Measurements from ENCODE around the gene KCNB1.

Gene KCNB1

DNA sequence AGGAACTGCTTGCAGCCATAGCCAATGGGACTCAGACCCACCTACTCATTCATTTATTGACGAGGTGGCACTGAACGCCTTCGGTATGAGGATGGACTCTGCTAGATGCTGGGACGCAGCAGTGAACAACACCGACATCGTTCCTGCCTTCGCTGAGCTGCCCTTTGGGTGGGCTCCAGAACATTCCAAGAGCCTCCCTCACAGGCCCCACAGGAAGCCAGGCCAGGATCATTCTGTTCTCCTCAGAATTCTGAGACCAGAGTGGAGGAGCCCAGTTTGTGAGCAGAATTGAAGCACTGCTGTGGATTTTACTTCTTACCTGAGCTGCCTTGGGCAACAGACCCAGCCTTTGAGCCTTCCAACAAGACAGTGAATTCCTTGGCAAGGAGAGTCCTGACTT, 82.1 kb downstream of the KCNB1 start:
- Histone ChIP-seq H3K9me3 (no peaks in the 10 kb centered on the region), H3K27me3 (ENCODE audit: low read depth) (no peaks in the 10 kb centered on the region), H3K36me3 (replicated peaks) (no peaks in the 10 kb centered on the region), H3K4me1 (no peaks in the 10 kb centered on the region), H3K4me3 (no peak overlapping the region)
- in situ Hi-C loops (cut with MboI; ENCODE audit: low sequenced_read_pairs), result no loop called here
- no peak for DNase-seq (ENCODE audit: low spot score in 2 of 2)

GRCh38 chr20:49399329-49399728, 83.1 kb downstream of the KCNB1 start:
- no peak for DNase-seq (ENCODE audit: low spot score in 2 of 2)
- Histone ChIP-seq H3K4me3 (no peak overlapping the region), H3K9me3 (no peaks in the 10 kb centered on the region), H3K36me3 (replicated peaks) (no peaks in the 10 kb centered on the region), H3K27me3 (ENCODE audit: low read depth) (no peaks in the 10 kb centered on the region), H3K4me1 (no peaks in the 10 kb centered on the region)
- in situ Hi-C loops (cut with MboI; ENCODE audit: low sequenced_read_pairs), result no loop called here

DNA sequence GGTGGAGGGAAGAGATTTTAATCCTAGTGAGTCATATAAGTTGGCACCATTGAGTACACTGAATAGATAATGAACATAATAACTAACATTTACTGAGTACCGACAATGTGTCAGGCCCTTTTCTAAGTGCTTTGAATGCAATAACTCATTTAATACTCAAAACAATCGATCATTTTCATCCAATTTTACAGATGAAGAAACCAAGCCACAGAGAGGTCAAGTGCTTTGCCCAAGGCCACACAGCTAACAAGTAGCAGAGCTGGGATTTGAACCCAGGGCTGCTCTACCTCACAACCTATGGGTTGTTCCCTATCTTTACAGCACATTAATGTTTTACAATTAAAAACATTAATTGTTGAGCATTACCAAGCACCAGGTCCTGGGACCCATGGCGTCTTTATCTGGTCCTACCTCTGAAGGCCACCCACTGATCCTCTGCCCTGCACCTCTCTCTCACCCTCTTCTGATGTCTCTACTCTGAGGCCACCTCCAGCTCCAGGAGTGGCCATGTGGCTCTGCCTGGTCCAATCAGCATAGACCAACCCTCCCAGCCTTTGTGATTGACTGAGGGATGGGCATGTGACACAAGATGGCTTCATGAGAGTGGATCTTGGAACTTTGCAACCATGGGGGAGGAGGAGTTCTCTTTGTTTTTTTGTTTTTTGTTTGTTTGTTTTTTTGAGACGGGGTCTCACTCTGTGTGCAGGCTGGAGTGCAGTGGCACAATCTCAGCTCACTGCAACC, 83.9 kb downstream of the KCNB1 start:
- DNase-seq (ENCODE audit: low spot score in 2 of 2), result no peak
- Histone ChIP-seq H3K4me3 (no peak overlapping the region), H3K27me3 (ENCODE audit: low read depth) (no peaks in the 10 kb centered on the region), H3K9me3 (no peaks in the 10 kb centered on the region), H3K4me1 (no peaks in the 10 kb centered on the region), H3K36me3 (replicated peaks) (no peaks in the 10 kb centered on the region)
- in situ Hi-C loops (cut with MboI; ENCODE audit: low sequenced_read_pairs), result no loop called here

GRCh38 chr20:49397525-49397924, 84.9 kb downstream of the KCNB1 start:
- in situ Hi-C loops (cut with MboI; ENCODE audit: low sequenced_read_pairs), result no loop called here
- Histone ChIP-seq H3K27me3 (ENCODE audit: low read depth) (no peaks in the 10 kb centered on the region), H3K4me3 (no peak overlapping the region), H3K9me3 (no peaks in the 10 kb centered on the region), H3K4me1 (no peaks in the 10 kb centered on the region), H3K36me3 (replicated peaks) (no peaks in the 10 kb centered on the region)
- DNase-seq (ENCODE audit: low spot score in 2 of 2), result no peak

DNA sequence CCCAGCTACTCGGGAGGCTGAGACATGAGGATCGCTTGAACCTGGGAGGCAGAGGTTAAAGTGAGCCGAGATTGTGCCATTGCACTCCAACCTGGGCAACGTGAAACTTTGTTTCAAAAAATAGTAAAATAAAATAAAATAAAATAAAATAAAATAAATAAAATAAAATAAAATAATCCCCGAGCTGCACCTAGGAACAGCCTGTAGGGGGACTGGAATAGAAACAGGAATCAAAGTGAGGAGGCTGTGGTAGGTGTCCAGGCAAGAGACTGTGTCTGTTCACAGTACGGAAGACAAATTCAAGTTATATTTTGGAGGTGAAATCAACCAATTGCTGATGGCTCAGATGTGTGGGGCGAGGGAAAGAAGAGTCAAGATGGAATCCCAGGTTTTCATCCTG, 86.2 kb downstream of the KCNB1 start:
- H3K4me3 ChIP-seq, result no peak overlapping the region
- no peak for DNase-seq (ENCODE audit: low spot score in 2 of 2)
- H3K4me1 ChIP-seq, result no peaks in the 10 kb centered on the region
- no peaks in the 10 kb centered on the region for H3K27me3 ChIP-seq (ENCODE audit: low read depth)
- no peaks in the 10 kb centered on the region for H3K36me3 ChIP-seq (replicated peaks)
- no peaks in the 10 kb centered on the region for H3K9me3 ChIP-seq
- in situ Hi-C loops (cut with MboI; ENCODE audit: low sequenced_read_pairs), result no loop called here

DNA sequence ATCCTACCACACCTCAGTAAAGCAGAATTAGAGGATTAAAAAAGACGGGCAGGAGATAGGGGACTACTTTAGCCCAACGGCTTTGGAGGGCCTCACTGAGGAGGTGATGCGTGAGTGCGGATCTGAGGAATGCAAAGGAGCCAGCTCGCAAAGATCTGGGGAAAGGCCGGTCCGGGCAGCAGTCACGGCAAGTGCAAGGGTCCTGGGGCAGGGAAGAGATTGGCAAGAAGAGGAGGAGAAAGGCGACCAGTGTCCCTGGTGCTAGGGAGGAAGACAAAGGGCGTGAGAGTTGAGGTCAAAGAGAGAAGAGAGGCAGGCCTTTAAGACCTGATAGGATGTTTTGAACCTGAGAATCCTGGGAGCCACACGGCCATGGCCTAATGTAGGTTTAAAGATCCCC, 86.8 kb downstream of the KCNB1 start:
- in situ Hi-C loops (cut with MboI; ENCODE audit: low sequenced_read_pairs), result no loop called here

DNA sequence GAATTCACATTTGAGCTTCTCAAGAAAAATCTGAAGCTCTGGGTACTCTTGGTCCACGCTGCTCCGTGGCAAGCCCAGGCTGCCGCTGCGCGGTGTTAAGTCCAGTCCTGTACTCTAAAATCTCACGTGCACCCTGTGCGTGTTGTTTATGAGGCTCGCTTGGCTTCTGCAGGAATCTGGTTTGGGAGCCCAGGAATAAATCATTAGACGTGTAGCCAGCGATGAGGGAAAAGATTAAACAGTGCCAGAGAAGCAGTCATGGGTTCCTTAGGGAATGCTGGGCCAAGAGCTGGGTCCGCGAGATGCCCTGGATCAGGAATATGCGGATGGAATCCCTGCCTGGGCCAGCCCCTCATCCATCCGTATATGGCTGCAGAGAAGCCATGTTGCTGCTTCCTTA, 87.3 kb downstream of the KCNB1 start:
- Histone ChIP-seq H3K27me3 (ENCODE audit: low read depth) (no peaks in the 10 kb centered on the region), H3K9me3 (no peaks in the 10 kb centered on the region), H3K36me3 (replicated peaks) (no peaks in the 10 kb centered on the region), H3K4me3 (no peak overlapping the region), H3K4me1 (no peaks in the 10 kb centered on the region)
- no peak for DNase-seq (ENCODE audit: low spot score in 2 of 2)
- in situ Hi-C loops (cut with MboI; ENCODE audit: low sequenced_read_pairs), result no loop called here

More for the DNA sequence above, 86.8 kb downstream of the KCNB1 start:
- H3K27me3 ChIP-seq (ENCODE audit: low read depth), result no peaks in the 10 kb centered on the region
- DNase-seq (ENCODE audit: low spot score in 2 of 2), result no peak
- no peak overlapping the region for H3K4me3 ChIP-seq
- no peaks in the 10 kb centered on the region for H3K9me3 ChIP-seq
- no peaks in the 10 kb centered on the region for H3K4me1 ChIP-seq
- H3K36me3 ChIP-seq (replicated peaks), result no peaks in the 10 kb centered on the region

DNA sequence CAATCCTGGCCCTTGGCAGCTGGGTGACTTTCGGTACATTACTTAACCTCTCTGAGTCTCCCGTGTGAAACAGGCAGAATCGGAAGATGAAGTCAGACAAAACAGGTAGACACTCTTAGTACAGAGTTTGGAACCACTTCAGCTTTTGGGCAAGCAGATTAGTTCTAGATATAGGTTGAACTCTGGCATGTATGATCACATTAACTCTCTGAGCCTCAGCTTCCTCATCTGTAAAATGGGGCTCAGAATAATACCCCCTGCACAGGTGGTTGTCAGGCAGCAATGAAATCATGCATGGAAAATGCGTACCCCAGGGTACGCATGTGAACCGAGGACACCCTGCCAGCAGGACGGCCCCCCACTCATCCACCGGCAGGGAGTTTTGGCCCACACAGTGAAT, 87.7 kb downstream of the KCNB1 start:
- Histone ChIP-seq H3K27me3 (ENCODE audit: low read depth) (no peaks in the 10 kb centered on the region), H3K4me1 (no peaks in the 10 kb centered on the region), H3K4me3 (no peak overlapping the region), H3K36me3 (replicated peaks) (no peaks in the 10 kb centered on the region), H3K9me3 (no peaks in the 10 kb centered on the region)
- DNase-seq (ENCODE audit: low spot score in 2 of 2), result no peak
- in situ Hi-C loops (cut with MboI; ENCODE audit: low sequenced_read_pairs), result no loop called here

DNA sequence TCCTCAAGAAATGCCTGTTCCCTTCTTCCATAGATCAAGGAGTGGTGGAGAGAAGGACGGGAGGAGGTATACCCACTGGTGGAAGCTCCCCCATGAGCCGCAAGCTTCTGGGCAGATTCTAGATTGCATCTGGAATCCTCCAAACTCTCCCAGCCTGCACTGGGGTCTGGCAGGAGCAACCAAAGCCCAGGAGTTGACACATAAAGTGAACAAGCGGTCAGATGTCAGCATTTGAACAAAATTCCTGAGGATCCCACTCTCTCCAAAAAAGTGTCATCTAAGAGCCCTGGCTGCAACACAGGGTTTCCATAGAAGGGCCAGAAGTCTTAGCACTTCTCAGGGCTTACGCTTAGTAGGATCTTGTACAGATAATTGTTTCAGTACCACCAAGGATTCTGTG, 88.2 kb downstream of the KCNB1 start:
- in situ Hi-C loops (cut with MboI; ENCODE audit: low sequenced_read_pairs), result no loop called here
- DNase-seq (ENCODE audit: low spot score in 2 of 2), result no peak
- H3K4me1 ChIP-seq, result no peaks in the 10 kb centered on the region

DNA sequence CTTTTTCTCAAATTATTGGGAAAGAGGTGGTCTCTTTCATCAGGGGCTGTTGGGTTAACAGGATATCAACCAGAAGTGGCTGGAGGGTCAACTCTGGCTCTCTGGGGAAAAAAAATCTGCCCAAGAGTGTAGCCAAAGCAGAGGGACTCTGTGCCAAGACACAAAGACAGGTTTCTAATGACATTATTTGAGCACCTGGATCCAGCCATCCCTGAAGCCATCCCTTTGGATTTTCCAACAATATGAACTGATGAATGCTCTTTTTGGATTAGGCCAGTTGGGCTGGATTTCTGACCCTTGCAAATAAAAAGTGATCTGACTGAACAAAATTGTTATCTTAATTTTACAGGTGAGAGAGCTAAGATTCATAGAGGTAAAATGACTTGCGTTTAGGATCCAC, 88.7 kb downstream of the KCNB1 start:
- in situ Hi-C loops (cut with MboI; ENCODE audit: low sequenced_read_pairs), result no loop called here
- no peaks in the 10 kb centered on the region for H3K36me3 ChIP-seq (replicated peaks)
- no peak overlapping the region for H3K4me3 ChIP-seq
- no peaks in the 10 kb centered on the region for H3K27me3 ChIP-seq (ENCODE audit: low read depth)
- no peaks in the 10 kb centered on the region for H3K4me1 ChIP-seq
- no peak for DNase-seq (ENCODE audit: low spot score in 2 of 2)
- no peaks in the 10 kb centered on the region for H3K9me3 ChIP-seq

More for the DNA sequence above, 88.2 kb downstream of the KCNB1 start:
- H3K9me3 ChIP-seq, result no peaks in the 10 kb centered on the region
- no peaks in the 10 kb centered on the region for H3K36me3 ChIP-seq (replicated peaks)
- no peak overlapping the region for H3K4me3 ChIP-seq
- H3K27me3 ChIP-seq (ENCODE audit: low read depth), result no peaks in the 10 kb centered on the region

GRCh38 chr20:49392745-49393144, 89.7 kb downstream of the KCNB1 start:
- Histone ChIP-seq H3K9me3 (no peaks in the 10 kb centered on the region), H3K36me3 (replicated peaks) (no peaks in the 10 kb centered on the region), H3K4me3 (no peak overlapping the region), H3K4me1 (no peaks in the 10 kb centered on the region), H3K27me3 (ENCODE audit: low read depth) (no peaks in the 10 kb centered on the region; the same call in 1 of the 2 replicates)
- DNase-seq (ENCODE audit: low spot score in 2 of 2), result no peak
- in situ Hi-C loops (cut with MboI; ENCODE audit: low sequenced_read_pairs), result no loop called here

GRCh38 chr20:49391404-49392245, 90.8 kb downstream of the KCNB1 start:
- H3K36me3 ChIP-seq (replicated peaks), result no peaks in the 10 kb centered on the region
- H3K4me3 ChIP-seq, result no peak overlapping the region
- peaks cover 4% of the 10 kb centered on the region for H3K27me3 ChIP-seq (ENCODE audit: low read depth)
- no peaks in the 10 kb centered on the region for H3K9me3 ChIP-seq
- in situ Hi-C loops (cut with MboI; ENCODE audit: low sequenced_read_pairs), result no loop called here
- H3K4me1 ChIP-seq, result no peaks in the 10 kb centered on the region
- DNase-seq (ENCODE audit: low spot score in 2 of 2), result no peak

DNA sequence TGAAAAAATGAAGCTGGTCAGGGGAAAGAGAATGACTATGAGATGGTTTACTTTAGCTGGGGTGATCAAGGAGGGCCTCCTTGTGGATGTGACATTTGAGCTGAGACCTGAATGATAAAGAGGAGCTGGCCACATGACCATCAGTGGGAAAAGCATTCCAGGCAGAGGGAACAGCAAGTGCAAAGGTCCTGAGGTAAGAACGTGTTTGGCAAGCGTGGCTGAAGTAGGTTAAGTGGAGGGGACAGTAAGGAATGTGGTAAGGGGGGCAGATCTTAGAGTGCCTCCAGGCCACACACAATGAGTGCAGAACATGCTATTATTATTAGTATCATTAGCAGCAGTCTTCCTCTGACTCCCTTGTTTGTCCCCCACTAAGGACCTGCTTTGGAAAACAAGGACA, 92.6 kb downstream of the KCNB1 start:
- in situ Hi-C loops (cut with MboI; ENCODE audit: low sequenced_read_pairs), result no loop called here
- Histone ChIP-seq H3K4me1 (no peaks in the 10 kb centered on the region), H3K9me3 (no peaks in the 10 kb centered on the region), H3K36me3 (replicated peaks) (no peaks in the 10 kb centered on the region), H3K4me3 (no peak overlapping the region), H3K27me3 (ENCODE audit: low read depth) (peaks cover 4% of the 10 kb centered on the region)
- DNase-seq (ENCODE audit: low spot score in 2 of 2), result no peak

GRCh38 chr20:49388744-49389143, 93.7 kb downstream of the KCNB1 start:
- Histone ChIP-seq H3K36me3 (replicated peaks) (no peaks in the 10 kb centered on the region), H3K4me1 (no peaks in the 10 kb centered on the region), H3K9me3 (no peaks in the 10 kb centered on the region), H3K4me3 (no peak overlapping the region), H3K27me3 (ENCODE audit: low read depth) (peaks cover 4% of the 10 kb centered on the region)
- in situ Hi-C loops (cut with MboI; ENCODE audit: low sequenced_read_pairs), result no loop called here
- DNase-seq (ENCODE audit: low spot score in 2 of 2), result no peak

Data from HAP-1 (cell line).